Mesodermal cell (in vitro differentiated cells): ENCODE results near the gene EFCAB6.

Experiments
- H3K27ac ChIP-seq: 2 replicates; pipeline ENCODE4 v1.7.0; 2013; ENCODE audit warnings: mild to moderate bottlenecking, low read depth, low read length, moderate library complexity; ENCODE audit not compliant: severe bottlenecking
- H3K36me3 ChIP-seq: 2 replicates; pipeline ENCODE4 v1.7.1; 2013; ENCODE audit warnings: mild to moderate bottlenecking, low read length, moderate library complexity; ENCODE audit not compliant: control insufficient read depth, insufficient read depth
- H3K4me1 ChIP-seq: one replicate; pipeline ENCODE4 v1.7.1; 2013; ENCODE audit warnings: mild to moderate bottlenecking, low read length; ENCODE audit not compliant: insufficient read depth, control insufficient read depth, poor library complexity, severe bottlenecking
- H3K4me3 ChIP-seq: 2 replicates; pipeline ENCODE4 v1.7.0; 2013; ENCODE audit warnings: low read length, control low read depth, mild to moderate bottlenecking; ENCODE audit not compliant: insufficient read depth, poor library complexity, severe bottlenecking; ENCODE audit errors: extremely low read depth
- H3K9me3 ChIP-seq: 2 replicates; pipeline ENCODE4 v1.7.1; 2013; ENCODE audit warnings: mild to moderate bottlenecking, low read length, moderate library complexity; ENCODE audit not compliant: control insufficient read depth
- WGBS, 2 experiments: methylation state at CpG; one replicate each; pipeline ENCODE4 v1.1.5; 2013; ENCODE audit warnings: missing lambda C conversion rate in 2 of 2; ENCODE audit not compliant: insufficient coverage in 2 of 2; 5-methylcytosine and 5-hydroxymethylcytosine counted together

Gene EFCAB6

DNA sequence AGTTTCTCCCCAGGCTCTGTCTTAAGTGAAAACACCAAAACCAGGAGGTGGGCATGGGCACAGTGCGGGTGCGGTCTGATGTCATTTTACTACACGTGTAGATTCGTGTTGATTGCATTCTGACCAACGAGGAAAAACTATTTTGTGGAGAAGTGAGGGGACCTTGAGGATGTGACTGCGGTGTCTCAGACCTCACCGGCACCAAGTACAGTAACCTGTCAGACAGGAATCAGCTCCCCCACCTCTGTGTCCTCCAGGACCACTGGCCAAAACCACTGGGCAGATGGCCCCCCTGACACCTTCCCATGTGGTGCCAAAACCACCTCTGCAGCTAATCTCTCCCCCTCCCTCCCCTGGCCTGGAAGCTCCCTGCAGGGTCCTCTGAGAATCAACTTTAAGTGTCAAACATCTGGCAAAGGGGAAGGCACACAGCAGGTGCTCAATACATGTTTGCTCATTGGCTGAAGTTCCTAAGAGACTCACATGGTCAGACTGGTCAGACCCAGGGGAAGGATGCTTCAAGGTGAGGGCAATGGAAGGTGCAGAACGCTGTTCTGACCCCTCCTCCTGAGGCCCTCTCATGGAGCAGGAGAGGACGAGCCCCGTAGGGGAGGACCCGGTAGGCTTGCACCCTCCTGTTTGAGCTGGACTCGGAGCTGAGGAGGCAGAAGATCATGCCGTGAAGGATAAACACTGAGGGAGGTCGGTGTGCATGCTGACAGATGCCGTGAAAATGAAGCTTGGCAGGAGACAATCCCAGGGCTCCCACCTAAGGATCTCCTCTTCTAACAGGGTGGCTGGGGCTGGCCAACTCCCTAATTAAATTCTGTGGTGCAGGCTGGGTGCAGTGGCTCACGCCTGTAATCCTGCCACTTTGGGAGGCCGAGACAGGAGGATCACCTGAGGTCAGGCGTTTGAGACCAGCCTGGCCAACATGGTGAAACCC is 270.4 kb downstream of the EFCAB6 start:
- no peaks in the 10 kb centered on the region for H3K9me3 ChIP-seq
- H3K36me3 ChIP-seq: no peaks in the 10 kb centered on the region
- no peak overlapping the region for H3K27ac ChIP-seq
- WGBS, 2 experiments: 89 to 91% methylated on average over 15 to 18 of the region's 18 CpGs
- H3K4me1 ChIP-seq: no peaks in the 10 kb centered on the region
- H3K4me3 ChIP-seq: no peak overlapping the region

GRCh38 chr22:43541022-43541421 is 271.1 kb downstream of the EFCAB6 start:
- H3K27ac ChIP-seq: no peak overlapping the region
- H3K36me3 ChIP-seq: no peaks in the 10 kb centered on the region
- WGBS, 2 experiments: 86 to 89% methylated on average over 1 to 3 of the region's 6 CpGs
- no peaks in the 10 kb centered on the region for H3K9me3 ChIP-seq
- H3K4me3 ChIP-seq: no peak overlapping the region
- no peaks in the 10 kb centered on the region for H3K4me1 ChIP-seq

- Histone ChIP-seq H3K9me3 (no peaks in the 10 kb centered on the region), H3K4me3 (no peak overlapping the region), H3K36me3 (no peaks in the 10 kb centered on the region), H3K27ac (no peak overlapping the region), H3K4me1 (no peaks in the 10 kb centered on the region)
- WGBS, 2 experiments: 70 to 86% methylated on average over 2 to 3 of the region's 4 CpGs
These were observed 271.6 kb downstream of the EFCAB6 start for GRCh38 chr22:43540529-43540923.

GRCh38 chr22:43539572-43540528 is 272.3 kb downstream of the EFCAB6 start:
- Histone ChIP-seq H3K36me3 (no peaks in the 10 kb centered on the region), H3K27ac (no peak overlapping the region), H3K4me3 (no peak overlapping the region), H3K4me1 (no peaks in the 10 kb centered on the region), H3K9me3 (no peaks in the 10 kb centered on the region)
- WGBS, 2 experiments: 90 to 91% methylated on average over 27 to 29 of the region's 31 CpGs

DNA sequence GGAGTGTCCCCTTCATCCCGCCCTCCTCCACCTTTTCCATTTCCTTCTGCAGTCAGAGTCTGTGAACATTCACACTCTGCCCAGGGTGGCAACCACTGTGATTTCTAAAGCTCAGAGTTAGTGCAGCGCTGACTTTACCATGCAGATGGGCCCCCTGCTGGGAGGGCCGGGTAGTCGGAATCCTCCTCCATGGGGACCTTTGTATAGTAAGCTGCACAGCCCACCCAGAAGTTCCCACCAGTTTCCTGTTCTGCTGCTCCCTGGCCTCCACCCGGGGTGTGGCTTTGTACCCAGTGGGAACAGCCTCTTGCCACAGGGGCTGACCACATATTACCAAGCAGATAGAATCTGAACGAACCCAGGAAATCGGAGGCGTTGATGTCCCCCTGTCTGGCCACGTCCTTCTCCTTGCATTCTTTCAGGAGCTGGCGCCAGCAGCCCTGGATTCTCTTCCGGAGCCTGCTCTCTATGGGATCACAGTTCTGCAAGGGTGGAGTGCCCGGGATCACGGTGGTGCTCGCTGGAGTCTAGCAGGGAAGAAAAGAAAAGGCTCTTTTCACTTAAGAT is 275.0 kb downstream of the EFCAB6 start:
- Histone ChIP-seq H3K9me3 (no peaks in the 10 kb centered on the region), H3K27ac (no peak overlapping the region), H3K4me3 (no peak overlapping the region), H3K4me1 (no peaks in the 10 kb centered on the region), H3K36me3 (no peaks in the 10 kb centered on the region)
- WGBS, 2 experiments: 79 to 90% methylated on average over 8 to 10 of the region's 14 CpGs

DNA sequence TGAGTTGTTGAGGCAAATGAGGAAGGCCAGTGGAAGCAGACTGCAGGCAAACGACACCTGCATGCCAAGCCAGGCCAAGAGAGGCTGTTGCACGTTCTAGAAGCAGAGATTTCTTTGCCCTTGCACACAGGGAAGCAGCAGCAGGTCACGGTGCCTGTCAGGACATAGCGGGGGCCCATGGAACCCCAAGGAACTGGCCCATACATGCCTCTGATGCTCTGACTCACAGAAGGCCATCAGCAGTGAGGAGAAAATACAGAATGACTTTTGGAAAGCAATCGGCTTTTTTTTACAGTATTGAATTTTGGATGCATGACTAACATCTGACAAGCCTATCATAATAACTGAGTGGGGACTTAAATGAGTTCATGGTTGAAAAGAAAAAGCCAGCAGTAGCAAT is 276.4 kb downstream of the EFCAB6 start:
- Histone ChIP-seq H3K27ac (no peak overlapping the region), H3K9me3 (no peaks in the 10 kb centered on the region), H3K36me3 (no peaks in the 10 kb centered on the region), H3K4me3 (no peak overlapping the region), H3K4me1 (no peaks in the 10 kb centered on the region)
- 84% methylated on average over 4 of the region's 5 CpGs for WGBS, 2 experiments

DNA sequence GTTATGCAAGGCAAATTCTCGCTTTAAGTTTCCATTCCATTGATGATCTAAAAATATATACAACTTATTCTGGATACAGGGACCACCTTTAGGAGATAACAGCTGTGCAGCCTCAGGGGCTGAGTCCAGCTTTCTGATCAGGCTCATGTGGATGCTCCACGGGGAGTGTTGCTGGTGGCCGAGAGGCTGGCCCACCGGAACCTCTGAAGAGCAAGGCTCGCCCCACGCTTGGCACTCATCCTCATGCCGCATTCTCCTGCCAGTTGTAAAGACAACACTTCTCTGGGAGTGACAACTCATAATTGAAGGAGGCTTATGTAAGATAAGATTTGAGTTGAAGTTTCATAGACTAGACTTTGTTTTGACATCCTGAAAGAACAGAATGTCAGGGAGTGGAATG is 276.8 kb downstream of the EFCAB6 start:
- 92 to 93% methylated on average over 3 to 6 of the region's 7 CpGs for WGBS, 2 experiments
- Histone ChIP-seq H3K4me3 (no peak overlapping the region), H3K36me3 (no peaks in the 10 kb centered on the region), H3K9me3 (no peaks in the 10 kb centered on the region), H3K4me1 (no peaks in the 10 kb centered on the region), H3K27ac (no peak overlapping the region)

DNA sequence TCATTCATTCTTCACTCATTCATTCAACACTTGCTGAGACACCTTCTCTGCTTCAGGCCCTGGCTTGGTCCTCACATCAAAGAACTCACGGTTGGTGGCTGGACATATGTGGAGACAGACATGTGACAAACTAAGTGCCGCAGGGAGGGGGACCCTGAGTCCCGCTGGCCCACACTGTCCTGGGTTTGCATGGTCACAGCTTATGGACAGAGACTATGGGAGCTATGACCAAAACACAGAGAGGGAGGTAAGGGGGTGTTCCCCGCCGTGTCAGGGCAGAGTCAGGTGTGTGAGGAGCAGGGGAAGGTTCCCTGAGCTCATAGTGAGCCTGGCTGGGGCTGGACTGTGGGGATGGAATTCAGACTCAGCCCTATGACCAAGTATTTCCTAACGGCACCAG is 277.2 kb downstream of the EFCAB6 start:
- 95% methylated on average over 5 to 6 of the region's 6 CpGs for WGBS, 2 experiments
- no peaks in the 10 kb centered on the region for H3K4me1 ChIP-seq
- no peaks in the 10 kb centered on the region for H3K36me3 ChIP-seq
- no peak overlapping the region for H3K27ac ChIP-seq
- no peak overlapping the region for H3K4me3 ChIP-seq
- no peaks in the 10 kb centered on the region for H3K9me3 ChIP-seq

- Histone ChIP-seq H3K9me3 (no peaks in the 10 kb centered on the region), H3K27ac (no peak overlapping the region), H3K4me1 (no peaks in the 10 kb centered on the region), H3K36me3 (no peaks in the 10 kb centered on the region), H3K4me3 (no peak overlapping the region)
- 89 to 99% methylated on average over 9 to 10 of the region's 10 CpGs for WGBS, 2 experiments
These were observed 278.3 kb downstream of the EFCAB6 start for GRCh38 chr22:43533656-43534428.

GRCh38 chr22:43533156-43533530 is 279.0 kb downstream of the EFCAB6 start:
- H3K36me3 ChIP-seq: no peaks in the 10 kb centered on the region
- no peaks in the 10 kb centered on the region for H3K4me1 ChIP-seq
- no peak overlapping the region for H3K27ac ChIP-seq
- H3K4me3 ChIP-seq: no peak overlapping the region
- no peaks in the 10 kb centered on the region for H3K9me3 ChIP-seq
- WGBS, 2 experiments: 89 to 91% methylated on average over 1 of the region's 3 CpGs
